Fibroblast of pulmonary artery (primary cell): Measurements from ENCODE around the gene CMTM1.
"Not testable (repeated sequence)": the region's sequence is repeated elsewhere in the genome, so short reads cannot be mapped to it uniquely, and the experiment has no call there.

ENCODE experiments used
- DNase-seq: peaks from one replicate; pipeline ENCODE4 v3.0.0-alpha.2; 2010; ENCODE audit warnings: low read depth
- H3K4me3 ChIP-seq: replicated peaks from 2 replicates; pipeline ENCODE4 v1.5.1; 2011; ENCODE audit warnings: low read depth, mild to moderate bottlenecking, control low read depth, low read length, moderate library complexity
- TF ChIP-seq, protein P1 (sequence below): IDR thresholded peaks from 2 replicates; pipeline ENCODE4 v1.5.1; 2011; ENCODE audit warnings: mild to moderate bottlenecking, control low read depth, low read length, inconsistent platforms; ENCODE audit errors: missing control alignments

The CMTM1 gene

DNA sequence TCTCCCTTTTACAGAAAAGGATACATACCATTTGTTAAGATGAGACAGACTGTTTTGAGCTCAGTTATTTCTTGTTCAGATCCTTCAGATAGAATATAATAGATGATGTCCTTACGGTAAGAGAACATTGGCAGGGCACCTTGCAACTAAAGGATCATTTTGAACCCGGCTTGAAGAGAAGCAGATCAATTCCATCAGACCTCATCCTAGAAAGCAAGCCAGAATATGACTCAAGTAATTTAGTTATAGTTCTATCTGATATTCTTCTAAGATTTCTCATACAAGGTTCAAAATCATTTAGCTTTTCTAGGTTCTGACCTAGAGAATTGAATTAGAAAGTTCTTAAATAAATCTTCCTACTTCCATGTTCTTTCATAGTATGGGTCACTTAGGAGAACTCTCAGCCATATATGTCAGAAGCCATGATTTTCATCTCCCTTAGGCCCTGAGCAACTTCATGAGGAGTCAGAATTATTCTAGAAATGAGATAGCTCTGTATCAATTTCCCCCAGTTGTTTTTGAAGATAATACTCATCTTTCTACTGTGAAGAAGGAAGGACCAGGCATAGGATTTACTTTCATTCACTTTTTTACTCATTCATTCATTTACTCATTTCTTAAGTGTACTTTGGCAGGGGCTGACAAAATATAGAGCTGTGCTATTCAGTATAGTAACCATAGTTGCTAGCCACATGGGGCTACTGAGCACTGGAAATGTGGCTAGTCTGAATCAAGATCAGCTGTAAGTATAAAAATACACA, 2.5 kb upstream of the CMTM1 start:
- no peak for DNase-seq
- H3K4me3 ChIP-seq = no peak overlapping the region
- TF ChIP-seq, protein P1, sequence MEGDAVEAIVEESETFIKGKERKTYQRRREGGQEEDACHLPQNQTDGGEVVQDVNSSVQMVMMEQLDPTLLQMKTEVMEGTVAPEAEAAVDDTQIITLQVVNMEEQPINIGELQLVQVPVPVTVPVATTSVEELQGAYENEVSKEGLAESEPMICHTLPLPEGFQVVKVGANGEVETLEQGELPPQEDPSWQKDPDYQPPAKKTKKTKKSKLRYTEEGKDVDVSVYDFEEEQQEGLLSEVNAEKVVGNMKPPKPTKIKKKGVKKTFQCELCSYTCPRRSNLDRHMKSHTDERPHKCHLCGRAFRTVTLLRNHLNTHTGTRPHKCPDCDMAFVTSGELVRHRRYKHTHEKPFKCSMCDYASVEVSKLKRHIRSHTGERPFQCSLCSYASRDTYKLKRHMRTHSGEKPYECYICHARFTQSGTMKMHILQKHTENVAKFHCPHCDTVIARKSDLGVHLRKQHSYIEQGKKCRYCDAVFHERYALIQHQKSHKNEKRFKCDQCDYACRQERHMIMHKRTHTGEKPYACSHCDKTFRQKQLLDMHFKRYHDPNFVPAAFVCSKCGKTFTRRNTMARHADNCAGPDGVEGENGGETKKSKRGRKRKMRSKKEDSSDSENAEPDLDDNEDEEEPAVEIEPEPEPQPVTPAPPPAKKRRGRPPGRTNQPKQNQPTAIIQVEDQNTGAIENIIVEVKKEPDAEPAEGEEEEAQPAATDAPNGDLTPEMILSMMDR = no peak

DNA sequence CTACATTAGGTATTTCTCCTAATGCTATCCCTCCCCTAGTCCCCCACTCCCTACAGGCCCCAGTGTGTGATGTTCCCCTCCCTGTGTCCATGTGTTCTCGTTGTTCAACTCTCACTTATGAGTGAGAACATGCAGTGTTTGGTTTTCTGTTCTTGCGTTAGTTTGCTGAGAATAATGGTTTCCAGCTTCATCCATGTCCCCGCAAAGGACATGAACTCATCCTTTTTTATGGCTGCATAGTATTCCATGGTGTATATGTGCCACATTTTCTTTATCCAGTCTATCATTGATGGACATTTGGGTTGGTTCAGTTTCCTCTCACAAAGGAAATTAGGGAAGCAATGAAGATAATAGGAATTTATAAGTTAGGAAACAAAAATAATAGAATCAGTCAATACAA, 1.0 kb downstream of the CMTM1 start:
- H3K4me3 ChIP-seq, DNase-seq: not testable (repeated sequence)

DNA sequence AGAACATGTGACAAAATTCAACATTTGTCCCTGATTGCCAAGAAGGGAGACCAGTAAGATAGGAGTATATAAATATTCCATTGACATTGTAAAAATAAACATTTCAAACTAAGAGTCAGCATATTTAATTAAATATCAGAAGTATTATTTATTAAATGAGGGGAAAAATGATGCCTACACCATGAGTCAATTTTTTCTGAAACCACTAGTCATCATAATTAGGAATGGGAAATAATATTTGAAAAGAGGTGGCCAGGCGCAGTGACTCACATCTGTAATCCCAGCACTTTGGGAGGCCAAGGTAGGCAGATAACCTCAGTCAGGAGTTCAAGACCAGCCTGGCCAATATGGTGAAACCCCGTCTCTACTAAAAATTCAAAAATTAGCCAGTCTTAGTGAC, 2.1 kb downstream of the CMTM1 start:
- TF ChIP-seq, protein P1 = no peak
- H3K4me3 ChIP-seq = no peak overlapping the region
- peak; percentile 17 for DNase-seq

DNA sequence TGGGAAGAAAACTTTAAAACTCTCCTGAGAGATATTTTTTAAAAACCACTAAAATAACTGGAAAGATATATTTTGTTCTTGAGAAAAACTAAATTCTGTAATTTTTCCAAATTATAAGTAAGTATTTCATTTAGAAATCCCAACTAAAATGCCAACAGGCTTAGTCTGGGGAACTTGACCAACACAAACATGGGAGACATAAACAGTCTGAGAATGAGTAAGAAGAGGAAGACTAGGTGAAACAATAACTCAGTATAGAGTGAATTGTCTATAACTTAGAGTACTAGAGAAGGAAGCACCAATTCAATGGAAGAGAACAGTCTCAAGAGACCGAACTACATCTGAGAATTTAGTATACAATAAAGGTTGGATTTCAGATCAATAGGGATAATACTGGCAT, 2.9 kb downstream of the CMTM1 start:
- H3K4me3 ChIP-seq = no peak overlapping the region
- peak; percentile 40 for DNase-seq
- TF ChIP-seq, protein P1 = no peak

DNA sequence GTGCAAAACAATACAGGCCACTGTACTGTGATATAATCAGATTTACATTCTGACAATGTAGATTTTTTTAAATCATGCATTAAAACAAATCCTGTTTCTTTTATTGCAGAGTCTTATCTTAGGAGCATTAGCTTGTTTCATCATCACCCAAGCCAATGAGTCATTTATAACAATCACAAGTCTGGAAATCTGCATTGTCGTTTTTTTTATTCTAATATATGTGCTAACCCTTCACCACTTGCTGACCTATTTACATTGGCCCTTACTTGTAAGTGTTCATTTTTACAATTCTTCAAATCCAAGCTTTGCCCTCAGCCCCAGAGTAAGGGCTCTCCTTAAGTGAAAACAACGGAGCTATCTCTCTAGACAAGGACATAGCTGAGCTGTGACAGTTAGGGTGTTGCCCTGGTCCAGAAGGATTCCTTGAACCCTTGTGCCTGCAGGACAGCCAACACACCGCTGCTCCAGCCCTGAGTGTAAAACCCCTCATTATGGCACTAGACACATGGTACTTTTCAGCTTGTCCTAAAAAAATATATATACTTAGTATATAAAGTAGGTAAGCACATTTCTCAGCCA, 3.7 kb downstream of the CMTM1 start:
- peak; percentile 80 for DNase-seq
- no peak overlapping the region for H3K4me3 ChIP-seq
- TF ChIP-seq, protein P1 = no peak

DNA sequence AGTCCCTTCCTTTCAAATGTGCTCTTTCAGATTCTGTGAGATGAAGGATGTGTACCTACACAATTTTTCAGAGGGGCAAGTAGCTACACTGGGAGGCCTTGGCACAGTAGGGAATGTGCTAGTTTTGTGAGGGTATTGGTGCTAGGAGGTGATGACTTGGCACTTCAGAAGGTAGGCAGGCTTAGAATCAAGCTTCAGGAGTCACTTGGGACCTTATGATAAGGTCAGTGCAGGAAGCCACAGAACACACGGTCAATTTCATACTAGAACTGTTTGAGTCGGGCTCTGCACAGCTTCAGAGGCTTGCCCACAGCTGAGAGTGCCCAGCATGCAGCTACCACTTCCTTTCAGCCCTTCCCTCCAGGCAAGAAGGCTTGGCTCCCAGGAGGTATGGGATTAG, 6.1 kb downstream of the CMTM1 start:
- no peak for DNase-seq
- TF ChIP-seq, protein P1 = no peak
- H3K4me3 ChIP-seq = no peak overlapping the region

DNA sequence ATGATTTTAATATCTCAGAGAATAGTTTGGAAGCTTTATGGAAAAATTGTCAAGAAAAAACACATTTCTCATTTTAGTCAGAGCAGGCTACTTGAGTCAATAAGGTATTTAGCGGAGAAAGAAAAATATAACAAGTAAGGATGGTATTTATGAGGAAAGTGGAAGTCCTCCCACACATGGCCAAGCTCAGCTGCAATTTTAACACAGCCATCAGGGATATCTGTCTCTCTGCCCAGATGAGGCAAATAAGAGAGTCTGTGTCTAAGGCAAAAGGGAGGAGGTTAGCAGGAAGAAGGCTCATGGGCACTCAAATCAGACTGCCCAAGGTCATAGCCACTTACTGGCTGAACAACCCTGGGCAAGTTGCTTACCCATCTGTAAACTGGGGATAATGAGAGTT, 7.8 kb downstream of the CMTM1 start:
- TF ChIP-seq, protein P1 = no peak
- DNase-seq = peak; percentile 45
- no peak overlapping the region for H3K4me3 ChIP-seq
